HepG2 (cell line): ENCODE measurements around the gene ATP5MC2. TPM values are rescaled to one million over a fixed set of nuclear protein-coding genes. Genes with fewer than 3 reads are reported as not detected.
A peak's percentile ranks its signal among the peaks of the same experiment; 100 is the strongest.

Experiments used
- CREB1 ChIP-seq, 2 experiments: fragments of 450-650 bp in 1 of 2; IDR thresholded peaks; 2 replicates each; pipeline ENCODE4 v1.6.1; 2016 to 2017; ENCODE audit warnings: control low read depth in 1 of 2, mild to moderate bottlenecking in 1 of 2, missing compliant biosample characterization in 1 of 2, missing genetic modification characterization in 1 of 2
- FOXM1 ChIP-seq: sonication (generic); formaldehyde crosslinking; IDR thresholded peaks from 2 replicates; pipeline ENCODE4 v1.5.0; 2020; ENCODE audit warnings: missing genetic modification reagents
- HES4 ChIP-seq: sonication (generic); formaldehyde crosslinking; IDR thresholded peaks from 2 replicates; pipeline ENCODE4 v1.9.0; 2021; ENCODE audit warnings: mild to moderate bottlenecking, missing genetic modification reagents, borderline replicate concordance
- HNF1B ChIP-seq: sonication (generic); formaldehyde crosslinking; IDR thresholded peaks from 2 replicates; pipeline ENCODE4 v1.5.1; 2020; ENCODE audit warnings: mild to moderate bottlenecking, moderate library complexity, missing genetic modification reagents
- IRF1 ChIP-seq: sonication (generic); formaldehyde crosslinking; IDR thresholded peaks from 2 replicates; pipeline ENCODE4 v1.4.0; 2020; ENCODE audit warnings: low read depth, mild to moderate bottlenecking, missing genetic modification reagents
- JARID2 ChIP-seq: sonication (generic); formaldehyde crosslinking; IDR thresholded peaks from 2 replicates; pipeline ENCODE4 v1.8.1; 2023; ENCODE audit warnings: missing genetic modification reagents, inconsistent platforms; ENCODE audit not compliant: insufficient replicate concordance
- MED13 ChIP-seq: sonication (generic); formaldehyde crosslinking; IDR thresholded peaks from 2 replicates; pipeline ENCODE4 v1.5.0; 2020; ENCODE audit warnings: missing genetic modification reagents
- NFE2L2 ChIP-seq: fragments of 150-350 bp; IDR thresholded peaks from 2 replicates; pipeline ENCODE4 v1.6.1; 2014; ENCODE audit warnings: low read length
- SATB2 ChIP-seq: sonication (generic); formaldehyde crosslinking; IDR thresholded peaks from 2 replicates; pipeline ENCODE4 v1.5.0; 2020; ENCODE audit warnings: missing genetic modification reagents
- TEF ChIP-seq: sonication (generic); formaldehyde crosslinking; IDR thresholded peaks from 2 replicates; pipeline ENCODE4 v1.5.0; 2020; ENCODE audit warnings: missing genetic modification reagents
- TOE1 ChIP-seq: sonication (generic); formaldehyde crosslinking; IDR thresholded peaks from 2 replicates; pipeline ENCODE4 v1.4.0; 2020; ENCODE audit warnings: mild to moderate bottlenecking, missing genetic modification reagents
- ZBTB37 ChIP-seq: sonication (generic); formaldehyde crosslinking; IDR thresholded peaks from 2 replicates; pipeline ENCODE4 v1.4.0; 2020; ENCODE audit warnings: mild to moderate bottlenecking, missing genetic modification reagents
- ZEB1 ChIP-seq: IDR thresholded peaks from 2 replicates; pipeline ENCODE4 v1.6.1; 2012; ENCODE audit warnings: mild to moderate bottlenecking, low read depth, inconsistent platforms; ENCODE audit not compliant: insufficient replicate concordance
- ZNF10 ChIP-seq: sonication (generic); formaldehyde crosslinking; IDR thresholded peaks from 2 replicates; pipeline ENCODE4 v1.4.0; 2020; ENCODE audit warnings: mild to moderate bottlenecking, low read depth, missing genetic modification reagents, borderline replicate concordance
- ZNF136 ChIP-seq: sonication (generic); formaldehyde crosslinking; IDR thresholded peaks from 2 replicates; pipeline ENCODE4 v1.8.1; 2022; ENCODE audit warnings: low read depth, mild to moderate bottlenecking, moderate library complexity, missing genetic modification reagents
- ZNF263 ChIP-seq: sonication (generic); formaldehyde crosslinking; IDR thresholded peaks from 2 replicates; pipeline ENCODE4 v1.4.0; 2020; ENCODE audit warnings: missing genetic modification reagents
- ZNF546 ChIP-seq: sonication (generic); formaldehyde crosslinking; conservative IDR thresholded peaks from 2 replicates; pipeline ENCODE4 v1.8.1; 2023; ENCODE audit warnings: mild to moderate bottlenecking, missing genetic modification reagents
- ZNF569 ChIP-seq: sonication (generic); formaldehyde crosslinking; IDR thresholded peaks from 2 replicates; pipeline ENCODE4 v1.5.0; 2020; ENCODE audit warnings: mild to moderate bottlenecking, missing genetic modification reagents, moderate library complexity, borderline replicate concordance
- ZNF660 ChIP-seq: sonication (generic); formaldehyde crosslinking; IDR thresholded peaks from 2 replicates; pipeline ENCODE4 v1.5.1; 2020; ENCODE audit warnings: mild to moderate bottlenecking, low read depth, missing genetic modification reagents, borderline replicate concordance
- ZNF737 ChIP-seq: sonication (generic); formaldehyde crosslinking; IDR thresholded peaks from 2 replicates; pipeline ENCODE4 v1.5.0; 2020; ENCODE audit warnings: missing genetic modification reagents, mild to moderate bottlenecking, borderline replicate concordance
- ZNF747 ChIP-seq: sonication (generic); formaldehyde crosslinking; IDR thresholded peaks from 2 replicates; pipeline ENCODE4 v1.8.1; 2023; ENCODE audit warnings: missing genetic modification reagents, mild to moderate bottlenecking, borderline replicate concordance
- polyA plus RNA-seq, 8 experiments: library from polyadenylated mRNA; depleted of rRNA in 3 of 8; stranded (reverse) in 7 of 8; unstranded in 1 of 8; fragments of >200 nt; fragmentation: Illumina TruSeq in 4 of 8; extraction: Trizol in 4 of 8; gene quantifications; 2 replicates each; pipeline versions ENCODE4 v1.2.1 to v1.2.3, GENCODE V29; 2011 to 2016; ENCODE audit warnings: low read depth in 4 of 8, missing spikeins in 1 of 8, mixed read lengths in 1 of 8; ENCODE audit not compliant: insufficient read depth in 1 of 8
- total RNA-seq, 5 experiments: library from RNA; depleted of rRNA; stranded (reverse); fragments of >200 nt; fragmentation: Illumina TruSeq; extraction: Trizol; gene quantifications; 2 replicates each; pipeline ENCODE4 v1.2.3, GENCODE V29; 2016; ENCODE audit warnings: low read depth in 1 of 5

ATP5MC2 gene
- total and polyA plus RNA-seq, 2 of the 13 experiments (the other 11 are each of a cell fraction or from before 2014, with no cell fraction given): 230 to 257 TPM

GRCh38 chr12:53675701-53676607 is at the start of gene ATP5MC2 (continued):
- TF ChIP-seq NFE2L2: no peak
- TF ChIP-seq SATB2: 0 out of 2 replicates have a peak, but pooled peaks have one; percentile 81
- peak; percentile 89 for TF ChIP-seq ZNF546
- TF ChIP-seq ZNF660: no peak; the same call in 1 of the 2 replicates
- TF ChIP-seq ZNF136 (CRISPR knock-in tag): peak; percentile 91
- TF ChIP-seq TEF: peak; percentile 55; the same call in 1 of the 2 replicates
- peak; percentile 95 for TF ChIP-seq HNF1B (CRISPR knock-in tag)
- TF ChIP-seq ZNF747 (CRISPR knock-in tag): peak; percentile 28; the same call in 1 of the 2 replicates
- 0 out of 2 replicates have a peak, but pooled peaks have one; percentile 16 for TF ChIP-seq CREB1 (IDR thresholded peaks at IDR 0.05)
- peak; percentile 25; the same call in 1 of the 2 replicates for TF ChIP-seq CREB1 (CRISPR knock-in tag; IDR thresholded peaks at IDR 0.05)
- no peak for TF ChIP-seq ZBTB37 (CRISPR knock-in tag)
- TF ChIP-seq ZNF263: peak; percentile 81
- TF ChIP-seq ZNF569: peak; percentile 85; the same call in 1 of the 2 replicates
- peak; percentile 30; the same call in 1 of the 2 replicates for TF ChIP-seq IRF1 (CRISPR knock-in tag)
- TF ChIP-seq HES4 (CRISPR knock-in tag): peak; percentile 63; the same call in 1 of the 2 replicates
- TF ChIP-seq ZEB1: peak; percentile 91
- peak; percentile 73; the same call in 1 of the 2 replicates for TF ChIP-seq MED13 (CRISPR knock-in tag)
- 0 out of 2 replicates have a peak, but pooled peaks have one; percentile 55 for TF ChIP-seq TOE1
- no peak for TF ChIP-seq ZNF10
- TF ChIP-seq JARID2: no peak
- TF ChIP-seq FOXM1: no peak
- peak; percentile 69; the same call in 1 of the 2 replicates for TF ChIP-seq ZNF737
